HG03103 (cell line): ENCODE results near the gene ARHGAP31.

Experiments used
- ATAC-seq: cut with Tn5 transposase; IDR thresholded peaks from one replicate; pipeline ENCODE4 v1.9.1; 2021; ENCODE audit warnings: low read depth; ENCODE audit not compliant: unreplicated experiment

Gene ARHGAP31

DNA sequence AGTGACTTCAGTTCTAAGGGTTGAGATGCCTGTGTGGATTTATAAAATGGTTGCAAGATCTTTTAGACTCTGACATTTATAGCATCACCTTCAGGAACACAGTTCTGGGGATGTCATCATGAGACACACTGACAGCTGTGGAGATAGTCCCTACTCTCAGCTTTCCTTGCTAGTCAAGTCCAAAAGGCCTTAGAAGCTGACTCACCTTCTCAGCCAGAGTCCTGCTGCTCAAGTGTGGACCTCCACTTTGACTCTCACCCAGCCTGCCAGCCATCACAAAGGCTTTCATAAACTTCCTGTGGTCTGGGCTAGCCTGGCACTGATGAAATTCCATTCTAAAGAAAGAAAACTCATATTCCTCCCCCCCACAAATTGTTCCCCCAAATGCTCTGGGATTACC lies 124.5 kb downstream of the ARHGAP31 start:
- ATAC-seq = no peak

DNA sequence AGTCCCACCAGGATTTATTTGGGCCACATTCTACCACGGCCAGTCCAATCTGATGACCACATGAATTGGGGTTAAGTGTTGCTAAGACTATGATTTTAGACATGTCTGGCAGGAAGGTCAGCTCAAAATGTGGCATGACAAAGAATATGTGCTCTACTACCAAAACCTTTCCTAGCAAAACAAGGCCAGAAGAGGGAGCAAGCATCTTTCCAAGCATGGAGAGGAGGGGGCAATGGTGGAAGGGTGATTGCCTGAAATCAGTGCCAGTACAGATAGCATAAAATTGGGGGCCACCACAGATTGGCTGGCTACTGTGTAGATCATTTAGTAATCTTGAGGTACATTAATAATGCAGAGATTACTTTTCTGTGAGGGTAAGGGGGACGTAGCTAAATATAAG lies 126.0 kb downstream of the ARHGAP31 start:
- no peak for ATAC-seq

DNA sequence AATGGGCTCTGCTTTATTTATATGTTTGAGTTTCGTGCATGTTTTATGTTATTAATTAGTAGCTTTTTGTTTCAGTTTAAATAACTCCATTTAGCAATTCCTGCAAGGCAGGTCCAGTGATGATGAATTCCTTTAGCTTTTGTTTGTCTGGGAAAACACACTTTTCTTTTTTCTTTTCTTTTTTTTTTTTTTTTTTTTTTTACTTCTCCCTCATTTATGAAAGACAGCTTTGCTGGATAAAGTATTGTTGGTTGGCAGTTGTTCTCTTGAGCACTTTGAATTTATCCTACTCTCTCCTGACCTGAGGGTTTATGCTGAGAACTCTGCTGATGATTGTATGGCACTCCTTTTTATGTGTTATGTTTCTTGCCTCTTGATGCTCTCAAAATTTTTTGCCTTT lies 133.5 kb downstream of the ARHGAP31 start:
- ATAC-seq = no peak

DNA sequence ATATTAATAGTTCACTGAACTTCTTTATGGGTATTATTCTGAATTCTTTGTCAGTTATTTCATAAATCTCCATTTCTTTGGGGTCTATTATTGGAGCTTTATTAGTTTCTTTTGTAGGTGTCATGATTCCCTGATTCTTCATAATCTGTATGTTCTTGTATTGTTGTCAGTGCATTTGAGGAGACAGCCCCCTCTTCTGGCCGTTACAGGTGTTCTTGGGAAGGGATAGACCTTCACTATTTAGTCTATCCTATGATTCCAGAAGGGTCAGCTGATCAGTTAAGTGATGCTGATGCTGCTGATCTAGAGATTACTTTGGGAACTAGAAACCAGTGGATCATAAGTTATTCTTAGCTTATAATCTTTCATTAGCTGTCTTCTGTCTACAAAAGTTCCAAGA lies 134.4 kb downstream of the ARHGAP31 start:
- ATAC-seq = no peak

DNA sequence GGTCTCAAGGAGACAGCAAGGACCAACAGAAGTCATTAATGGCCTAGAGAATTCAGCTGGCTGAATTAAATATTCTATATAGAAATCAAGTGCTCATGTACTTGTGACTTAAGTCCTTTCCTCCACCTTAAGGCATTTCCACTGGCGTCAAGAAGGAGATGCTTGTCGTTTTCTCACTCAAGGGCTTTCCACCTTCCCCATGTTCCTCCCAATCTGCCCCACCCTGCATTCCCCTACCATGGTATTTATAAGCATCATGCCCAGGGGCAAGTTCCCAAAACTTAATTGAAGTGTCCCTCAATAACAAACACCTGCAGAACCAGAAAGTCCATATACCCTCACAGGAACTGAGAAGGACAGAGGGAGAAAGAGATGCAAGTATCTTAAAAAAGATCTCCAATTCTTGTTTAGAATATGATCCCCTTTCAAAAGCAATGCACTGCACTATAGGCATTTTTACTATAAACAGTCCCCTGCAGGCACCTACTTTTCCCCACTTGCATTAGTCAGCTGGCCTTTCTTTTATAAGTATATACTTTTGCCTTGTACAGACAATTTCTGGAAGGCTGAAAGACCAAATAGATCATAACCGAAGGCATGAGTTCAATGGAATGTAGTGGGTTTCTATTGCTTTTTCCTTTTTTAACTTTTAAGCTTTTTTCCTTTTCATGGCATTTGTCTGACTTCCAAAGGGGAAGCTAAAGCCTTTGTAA lies 139.6 kb downstream of the ARHGAP31 start:
- no peak for ATAC-seq

DNA sequence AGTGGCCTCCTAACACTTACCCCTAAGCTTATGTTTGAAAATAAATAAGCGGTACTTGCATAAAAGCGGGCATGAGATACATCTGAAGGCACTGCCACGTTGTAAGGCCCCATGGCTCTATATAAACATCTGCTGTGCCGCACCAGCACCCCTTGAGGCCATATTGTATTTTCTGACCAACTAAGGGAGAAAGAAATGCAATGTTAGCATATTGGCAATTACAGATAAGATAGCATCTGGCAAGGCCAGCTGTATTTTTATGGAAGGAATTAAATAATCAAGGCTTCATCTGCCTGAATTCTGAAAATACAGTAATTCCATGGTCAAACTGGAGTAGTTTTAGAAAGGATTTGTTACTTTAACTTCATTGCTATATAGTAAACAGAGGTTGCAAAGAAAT lies 140.5 kb downstream of the ARHGAP31 start:
- no peak for ATAC-seq

DNA sequence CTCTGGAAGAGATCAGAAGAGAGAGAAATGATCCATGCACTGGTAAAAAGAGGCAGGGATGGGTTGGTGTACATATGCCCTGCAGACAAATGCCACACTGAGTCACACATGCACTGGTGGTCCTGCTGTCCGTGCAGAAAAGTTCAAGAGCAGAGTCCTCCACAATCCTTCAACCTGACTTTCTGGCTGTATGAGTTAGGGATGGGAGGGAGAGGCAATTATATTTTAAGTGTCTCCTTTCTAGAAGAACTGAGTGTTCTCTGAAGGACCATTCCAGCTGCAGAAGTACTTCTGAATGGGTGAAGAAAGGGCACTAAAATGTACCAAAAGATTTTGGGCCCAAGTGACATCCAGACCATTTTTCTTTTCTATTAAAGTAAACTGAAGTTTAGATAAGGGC lies 142.8 kb downstream of the ARHGAP31 start:
- ATAC-seq = no peak

DNA sequence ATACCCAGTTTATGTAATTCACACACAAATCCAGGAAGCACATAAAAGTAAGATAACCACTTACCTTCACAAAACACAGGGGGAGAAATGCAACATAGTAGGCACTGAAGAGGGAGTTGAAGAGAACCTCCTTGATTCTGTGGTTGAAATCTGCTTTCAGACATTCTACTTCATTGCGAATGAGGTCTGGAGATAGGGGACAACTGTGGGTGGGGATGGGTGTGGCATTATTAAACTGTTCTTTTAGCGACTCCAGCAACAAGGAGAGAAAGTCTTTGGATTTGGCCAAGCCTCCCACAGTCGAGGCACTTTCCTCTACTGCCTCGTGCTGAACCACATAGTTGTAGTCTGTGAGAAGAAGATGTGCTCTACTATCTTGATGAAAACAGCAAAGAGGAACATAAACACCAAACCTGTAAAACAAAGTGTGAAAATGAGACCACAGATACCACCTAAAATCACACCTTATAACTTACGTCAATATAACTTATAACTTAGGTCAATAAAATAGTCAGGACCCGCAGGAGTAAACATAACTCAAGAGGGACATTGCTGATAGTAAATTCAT lies 143.6 kb downstream of the ARHGAP31 start:
- ATAC-seq = no peak

DNA sequence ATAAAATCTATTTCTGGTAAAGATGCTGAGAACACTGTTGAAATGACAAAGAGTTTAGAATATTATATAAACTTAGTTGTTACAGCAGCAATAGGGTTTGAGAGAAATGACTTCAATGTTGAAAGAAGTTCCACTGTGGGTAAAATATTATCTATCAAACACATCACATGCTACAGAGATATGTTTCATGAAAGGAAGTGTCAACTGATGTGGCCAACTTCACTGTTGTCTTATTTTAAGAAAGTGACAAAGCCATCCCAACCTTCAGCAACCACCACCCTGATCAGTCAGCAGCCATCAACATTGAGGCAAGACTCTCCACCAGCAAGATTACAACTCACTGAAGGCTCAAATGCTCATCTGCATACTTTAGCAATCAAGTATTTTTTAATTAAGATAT lies 149.0 kb downstream of the ARHGAP31 start:
- no peak for ATAC-seq

DNA sequence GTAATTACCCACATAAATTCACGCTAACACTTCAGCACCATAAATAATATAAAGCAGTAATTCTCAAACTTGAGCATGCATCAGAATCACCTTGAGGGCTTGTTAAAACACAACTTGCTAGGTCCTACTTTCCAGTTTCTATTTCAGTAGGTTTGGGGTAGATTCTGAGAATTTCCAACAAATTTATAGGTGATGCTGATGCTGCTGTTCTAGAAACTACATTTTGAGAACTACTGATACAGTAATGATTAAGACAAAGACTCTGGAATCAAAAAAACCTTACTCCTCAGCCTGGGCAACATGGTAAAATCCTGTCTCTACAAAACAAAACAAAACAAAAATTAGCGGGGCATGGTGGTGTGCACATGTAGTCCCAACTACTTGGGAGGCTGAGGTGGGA lies 150.4 kb downstream of the ARHGAP31 start:
- no peak for ATAC-seq

DNA sequence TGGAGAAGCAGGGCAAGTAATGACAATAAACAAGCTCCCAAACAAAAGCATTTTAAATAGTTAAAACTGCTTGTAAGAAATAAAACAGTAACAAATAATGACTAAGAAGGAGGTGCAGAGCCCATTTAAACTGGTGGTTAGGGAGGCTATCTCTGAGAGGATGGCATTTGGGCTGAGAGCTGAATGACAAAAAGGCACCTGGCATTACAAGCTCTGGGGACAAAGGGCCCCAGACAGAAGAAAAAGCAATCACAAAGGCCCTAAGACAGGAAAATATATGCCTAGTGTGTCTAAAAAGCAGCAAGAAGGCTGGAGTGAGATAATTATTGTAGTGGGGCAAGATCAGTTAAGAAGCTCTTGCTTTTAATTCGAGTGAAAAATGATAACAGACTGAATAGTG lies 159.6 kb downstream of the ARHGAP31 start:
- no peak for ATAC-seq

DNA sequence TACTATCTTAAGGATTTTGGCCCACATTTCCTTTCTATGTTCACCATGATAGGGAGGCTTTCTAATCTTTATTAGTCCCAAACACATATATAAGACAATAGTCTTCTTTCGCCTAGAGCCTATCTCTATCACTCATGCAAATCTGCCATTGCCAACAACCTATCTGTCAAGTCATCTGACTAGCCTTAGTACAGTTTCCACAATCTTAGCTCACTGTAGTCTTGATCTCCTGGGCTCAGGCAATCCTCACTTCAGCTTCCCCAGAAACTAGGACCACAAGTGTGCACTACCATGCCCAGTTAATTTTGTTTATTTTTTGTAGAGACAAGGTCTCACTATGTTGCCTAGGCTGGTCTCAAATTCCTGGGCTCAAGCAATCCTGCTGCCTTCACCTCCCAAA lies 162.3 kb downstream of the ARHGAP31 start:
- ATAC-seq = no peak

DNA sequence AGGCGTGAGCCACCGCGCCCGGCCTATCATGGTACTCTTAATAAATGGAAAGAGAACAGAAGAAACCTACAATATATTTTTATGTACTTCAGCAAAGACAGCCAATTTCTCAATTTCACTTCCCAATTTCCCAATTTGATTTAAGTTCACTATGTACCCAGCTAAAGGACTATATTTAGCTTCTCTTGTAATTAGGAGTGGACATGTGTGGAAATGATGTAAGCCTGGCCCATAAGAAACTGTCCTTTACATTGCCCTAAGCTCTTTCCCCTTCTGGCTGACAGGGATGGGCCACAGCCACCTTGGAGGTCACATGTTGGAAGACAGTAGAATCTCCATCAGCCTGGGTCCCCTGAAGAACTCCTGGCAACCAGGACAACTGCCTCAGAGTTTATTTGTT lies 163.1 kb downstream of the ARHGAP31 start:
- no peak for ATAC-seq

DNA sequence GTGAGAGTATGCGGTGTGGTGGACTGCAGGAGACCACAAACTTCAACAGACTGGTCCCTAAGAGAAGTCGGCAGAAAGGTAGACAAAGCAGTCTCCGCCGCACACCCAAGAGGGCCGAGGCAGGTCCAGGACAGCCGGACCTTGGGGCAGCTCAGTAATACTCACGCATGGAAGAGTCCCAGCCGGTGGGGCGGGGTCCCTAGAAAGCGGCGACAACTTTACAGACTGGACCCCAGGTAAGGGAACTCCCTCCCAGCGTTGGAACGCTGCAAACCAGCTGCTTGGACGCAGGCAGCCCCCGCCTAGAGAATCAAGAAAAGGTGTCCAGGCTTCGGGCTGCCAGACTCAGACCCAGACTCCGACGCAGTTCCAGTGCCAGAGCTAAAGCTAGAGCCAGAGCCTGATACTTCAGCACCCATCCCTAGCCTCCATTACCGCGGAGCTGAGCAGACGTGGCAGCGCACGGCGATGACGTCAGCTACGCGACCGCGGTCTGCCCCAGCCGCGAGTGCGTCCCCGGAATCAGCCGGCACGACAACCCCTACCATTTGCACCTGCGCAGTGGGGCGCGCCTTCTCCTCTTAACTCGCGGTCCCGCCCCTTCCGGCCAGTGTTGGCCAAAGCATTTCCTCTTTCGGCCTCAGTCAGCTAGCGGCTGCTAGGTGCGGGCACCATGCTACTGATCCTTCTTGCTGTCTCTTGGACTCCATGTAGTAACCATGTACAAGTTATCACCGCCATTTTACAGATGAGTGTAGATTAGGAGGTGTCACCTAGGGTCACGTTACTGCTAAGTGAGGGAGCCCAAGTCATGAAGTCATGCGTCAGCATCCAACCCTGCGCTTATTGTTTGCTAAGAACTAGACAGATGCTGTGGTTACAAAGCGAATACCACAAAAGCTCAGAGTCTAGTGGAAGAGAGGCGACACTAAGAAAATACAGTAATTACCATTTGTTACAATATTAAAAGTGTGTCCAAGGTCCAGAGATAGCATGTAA lies 169.3 kb downstream of the ARHGAP31 start, which contains the start of gene TMEM39A:
TSS of gene TMEM39A (minus strand) at position 445 of the 999 bp plus-strand sequence. CDS start 1,541 bp downstream, outside the sequence.
- ATAC-seq = peak; percentile 91

DNA sequence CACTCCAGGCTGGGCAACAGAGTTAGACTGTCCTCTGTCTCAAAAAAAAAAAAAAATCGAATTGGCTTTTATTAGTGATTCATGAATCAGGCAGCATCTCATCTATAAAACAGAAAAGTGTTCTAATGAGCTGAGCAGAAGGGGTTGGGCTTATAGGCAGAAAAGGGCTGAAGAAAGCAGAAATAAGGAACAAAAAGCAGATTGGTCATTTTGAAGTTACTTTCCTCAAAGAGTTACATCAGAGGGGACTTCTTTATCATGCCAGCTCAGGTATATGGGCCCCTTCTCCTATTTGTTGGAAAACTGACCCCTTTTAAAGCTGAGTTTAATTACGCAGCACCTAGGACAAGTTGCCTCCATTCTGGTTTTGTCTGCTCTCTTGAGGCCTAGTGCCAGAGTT lies 173.9 kb downstream of the ARHGAP31 start:
- no peak for ATAC-seq

DNA sequence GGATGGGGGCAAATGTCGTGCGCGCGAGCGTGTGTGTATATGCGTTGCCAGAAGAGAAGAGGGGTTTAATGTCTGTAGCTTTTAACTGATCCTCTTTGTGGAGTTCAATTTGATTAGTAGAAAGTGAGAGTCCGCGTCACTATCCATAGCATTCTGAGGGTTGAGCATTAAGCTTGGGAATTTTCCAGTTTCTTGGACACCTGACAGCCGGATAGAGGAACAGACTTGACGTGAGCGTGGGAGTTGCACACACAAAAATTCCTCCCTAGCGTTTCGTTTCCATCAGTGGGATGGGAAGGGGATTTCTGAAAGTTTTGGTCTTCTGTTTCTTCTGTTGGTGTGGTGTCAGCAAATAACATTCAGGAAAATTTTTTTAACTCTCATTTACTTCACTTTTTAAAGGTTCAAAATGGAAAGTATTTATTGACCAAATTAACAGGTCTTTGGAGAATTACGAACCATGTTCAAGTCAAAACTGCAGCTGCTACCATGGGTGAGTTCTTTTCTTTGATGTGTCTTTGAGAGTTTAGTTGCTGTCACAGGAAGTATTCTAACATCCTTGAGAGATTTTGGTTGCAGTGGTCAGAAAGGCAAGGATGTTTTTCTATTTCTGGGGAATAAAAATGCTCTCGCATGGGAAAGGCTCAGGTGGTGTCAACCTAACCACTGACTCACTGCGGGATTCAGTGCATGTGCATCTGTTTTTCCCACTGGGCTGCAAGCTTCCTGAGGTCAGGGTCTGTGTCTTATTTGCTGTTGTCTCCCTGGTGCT lies 175.4 kb downstream of the ARHGAP31 start:
- no peak for ATAC-seq
